Inflammatory macrophage (primary cell): ENCODE data around the gene SMDT1.
"Not testable (repeated sequence)": the region's sequence is repeated elsewhere in the genome, so short reads cannot be mapped to it uniquely, and the experiment has no call there.

ENCODE experiments used
- DNase-seq, 2 donors: peaks; one replicate each; pipeline ENCODE4 v3.0.0-alpha.2; 2020 to 2022

SMDT1 gene

GRCh38 chr22:42070517-42071422 is 8.7 kb upstream of the SMDT1 start, which contains the start of gene NAGA:
Gene NAGA (minus strand): TSS chr22:42070812. CDS start chr22:42070297, 515 bp downstream.
- DNase-seq: peak; percentile 98

- not testable (repeated sequence) for DNase-seq
Observed at GRCh38 chr22:42071508-42071907, 8.0 kb upstream of the SMDT1 start.

- DNase-seq: no peak
Observed at GRCh38 chr22:42072606-42073330, 6.7 kb upstream of the SMDT1 start.

- DNase-seq: no peak
Observed at GRCh38 chr22:42073621-42074041, 5.9 kb upstream of the SMDT1 start.

- peak; percentile 18 to 36 for DNase-seq
Observed at GRCh38 chr22:42074132-42074811, 5.2 kb upstream of the SMDT1 start, which contains the start of gene PHETA2. Gene PHETA2 (plus strand): TSS chr22:42074248. CDS start chr22:42077294, 3,046 bp downstream.

GRCh38 chr22:42074846-42075676 is 4.4 kb upstream of the SMDT1 start:
- no peak for DNase-seq

- DNase-seq: no peak
Observed at GRCh38 chr22:42076764-42077485, 2.6 kb upstream of the SMDT1 start.

- no peak for DNase-seq
Observed at GRCh38 chr22:42077486-42078125, 1.9 kb upstream of the SMDT1 start.

GRCh38 chr22:42078469-42079318 is 806 bp upstream of the SMDT1 start:
- DNase-seq: no peak

GRCh38 chr22:42080287-42080686 is 787 bp downstream of the SMDT1 start:
- peak; percentile 21 to 49 for DNase-seq

- no peak for DNase-seq
Observed at GRCh38 chr22:42083119-42083518, 3.6 kb downstream of the SMDT1 start.

GRCh38 chr22:42084874-42085273 is 5.4 kb downstream of the SMDT1 start:
- DNase-seq: no peak

GRCh38 chr22:42086051-42086450 is 6.6 kb downstream of the SMDT1 start:
- no peak for DNase-seq

GRCh38 chr22:42090596-42091454 is 11.3 kb downstream of the SMDT1 start, which contains the start of gene NDUFA6:
Gene NDUFA6 (minus strand): TSS chr22:42090772. CDS start chr22:42090744, 28 bp downstream.
- peak; percentile 100 for DNase-seq

- no peak for DNase-seq
Observed at GRCh38 chr22:42091455-42091782, 11.9 kb downstream of the SMDT1 start.

GRCh38 chr22:42101199-42101598 is 21.7 kb downstream of the SMDT1 start:
- DNase-seq: no peak

- DNase-seq: not testable (repeated sequence)
Observed at GRCh38 chr22:42104332-42104860, 24.9 kb downstream of the SMDT1 start.

- DNase-seq: no peak
Observed at GRCh38 chr22:42108848-42109247, 29.3 kb downstream of the SMDT1 start.
